ENCODE measurements around the gene PSRC1.

- no peak for TF ChIP-seq CTCF (IDR thresholded peaks at IDR 0.05)
- no peak for TF ChIP-seq POLR2AphosphoS5 (IDR thresholded peaks at IDR 0.05)
- TF ChIP-seq EP300 (IDR thresholded peaks at IDR 0.05; ENCODE audit: low read depth), result no peak
These were observed 16.0 kb downstream of the PSRC1 start for GRCh38 chr1:109266965-109267364.

Data from transverse colon (tissue), 4 donors.